GM19455 (cell line): ENCODE results near the gene DIP2A.

ENCODE experiments used
- ATAC-seq: cut with Tn5 transposase; IDR thresholded peaks from one replicate; pipeline ENCODE4 v1.9.1; 2021; ENCODE audit not compliant: unreplicated experiment

Gene DIP2A

GRCh38 chr21:46477765-46478164 lies 19.1 kb downstream of the DIP2A start:
- ATAC-seq = no peak

- no peak for ATAC-seq
Measured at GRCh38 chr21:46478910-46479309, 20.2 kb downstream of the DIP2A start.

- ATAC-seq = no peak
Measured at GRCh38 chr21:46480466-46480865, 21.8 kb downstream of the DIP2A start.

GRCh38 chr21:46482225-46482845 lies 23.6 kb downstream of the DIP2A start:
- no peak for ATAC-seq

GRCh38 chr21:46482846-46483231 lies 24.1 kb downstream of the DIP2A start:
- no peak for ATAC-seq

GRCh38 chr21:46483300-46484295 lies 24.9 kb downstream of the DIP2A start:
- no peak for ATAC-seq

GRCh38 chr21:46486481-46487126 lies 27.9 kb downstream of the DIP2A start:
- ATAC-seq = no peak

GRCh38 chr21:46489162-46489663 lies 30.5 kb downstream of the DIP2A start:
- no peak for ATAC-seq

- ATAC-seq = no peak
Measured at GRCh38 chr21:46489800-46490199, 31.1 kb downstream of the DIP2A start.

GRCh38 chr21:46491553-46491952 lies 32.9 kb downstream of the DIP2A start:
- ATAC-seq = no peak

- no peak for ATAC-seq
Measured at GRCh38 chr21:46492851-46493250, 34.2 kb downstream of the DIP2A start.

GRCh38 chr21:46493828-46494227 lies 35.1 kb downstream of the DIP2A start:
- no peak for ATAC-seq

- ATAC-seq = no peak
Measured at GRCh38 chr21:46498335-46499050, 39.8 kb downstream of the DIP2A start.

GRCh38 chr21:46500224-46500861 lies 41.7 kb downstream of the DIP2A start:
- ATAC-seq = no peak

GRCh38 chr21:46503922-46504550 lies 45.3 kb downstream of the DIP2A start:
- no peak for ATAC-seq

GRCh38 chr21:46504666-46505065 lies 46.0 kb downstream of the DIP2A start:
- ATAC-seq = no peak

- ATAC-seq = no peak
Measured at GRCh38 chr21:46507562-46507961, 48.9 kb downstream of the DIP2A start.

GRCh38 chr21:46509741-46510502 lies 51.2 kb downstream of the DIP2A start:
- no peak for ATAC-seq

GRCh38 chr21:46515109-46515508 lies 56.4 kb downstream of the DIP2A start:
- ATAC-seq = no peak
